Measurements from ENCODE around the gene MYO16.

MYO16 gene

DNA sequence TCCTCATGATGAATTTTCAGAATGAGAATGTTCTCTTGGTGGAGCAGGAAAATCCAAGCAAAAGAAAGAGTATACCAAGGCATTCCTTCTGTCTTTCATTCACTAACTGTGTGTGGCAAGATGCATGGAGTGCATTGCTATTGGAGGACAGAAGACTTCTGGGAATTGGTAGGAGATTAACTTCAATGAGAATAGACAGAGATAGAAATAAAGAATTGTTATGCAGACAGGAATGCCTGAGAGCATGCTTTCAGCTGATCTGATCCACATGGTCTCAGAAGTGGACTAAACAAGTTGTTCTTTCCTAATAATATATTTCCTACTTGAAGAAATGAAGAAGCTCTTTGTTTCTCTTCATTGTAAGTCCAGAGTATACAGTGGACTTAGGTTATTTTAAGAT is 303.6 kb downstream of the MYO16 start:
- DNase-seq (ENCODE audit: low read depth): no peak

- DNase-seq (ENCODE audit: low read depth): no peak
Observed at GRCh38 chr13:108938155-108938554, 308.7 kb downstream of the MYO16 start.

GRCh38 chr13:108940121-108940520 is 310.7 kb downstream of the MYO16 start:
- DNase-seq (ENCODE audit: low read depth): no peak

DNA sequence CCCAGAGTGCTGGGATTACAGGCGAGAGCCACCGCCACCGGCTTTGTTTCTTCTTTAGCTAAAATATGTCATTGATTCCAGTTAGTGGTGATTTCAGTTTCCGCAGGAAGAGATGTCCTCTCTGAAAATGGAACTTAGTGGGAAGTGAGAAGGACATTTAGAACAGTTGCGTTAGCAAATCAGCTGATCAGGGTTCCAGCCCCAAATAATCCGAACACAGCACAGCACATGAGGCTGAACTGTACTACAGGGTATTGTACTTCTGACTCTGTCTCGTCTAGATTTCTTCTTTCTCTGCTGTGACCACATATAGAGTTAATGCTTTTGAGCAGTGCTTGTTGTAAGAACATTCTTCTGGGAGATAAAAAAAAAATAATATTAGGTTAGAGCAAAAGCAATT is 314.4 kb downstream of the MYO16 start:
- DNase-seq (ENCODE audit: low read depth): no peak

- DNase-seq (ENCODE audit: low read depth): no peak
Observed at GRCh38 chr13:108944760-108945159, 315.3 kb downstream of the MYO16 start.

GRCh38 chr13:108947551-108948030 is 318.2 kb downstream of the MYO16 start:
- no peak for DNase-seq (ENCODE audit: low read depth)

DNA sequence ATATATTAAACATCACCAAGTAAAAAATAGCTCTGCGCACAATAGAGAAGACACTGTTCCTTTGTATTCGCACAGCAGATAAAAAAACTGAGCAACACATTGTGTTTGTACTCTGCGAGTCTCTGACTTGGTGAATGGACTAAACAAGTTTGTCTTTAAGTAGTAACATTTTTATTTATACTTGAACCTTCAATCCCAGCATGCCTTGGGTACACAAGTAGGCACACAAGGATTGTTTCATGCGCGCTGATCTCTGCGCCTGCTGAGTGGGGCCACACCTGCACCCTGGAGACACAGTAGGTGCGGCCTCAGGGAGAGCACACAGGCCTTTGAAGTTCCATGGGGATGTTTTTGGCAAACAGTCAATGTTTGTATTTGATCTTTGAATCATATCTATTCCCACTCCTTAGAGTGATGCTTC is 318.9 kb downstream of the MYO16 start:
- DNase-seq (ENCODE audit: low read depth): no peak

GRCh38 chr13:108950333-108951010 is 321.1 kb downstream of the MYO16 start:
- DNase-seq (ENCODE audit: low read depth): no peak

- no peak for DNase-seq (ENCODE audit: low read depth)
Observed at GRCh38 chr13:108955741-108956140, 326.3 kb downstream of the MYO16 start.

- no peak for DNase-seq (ENCODE audit: low read depth)
Observed at GRCh38 chr13:108957369-108958012, 328.1 kb downstream of the MYO16 start.

- no peak for DNase-seq (ENCODE audit: low read depth)
Observed at GRCh38 chr13:108958013-108958376, 328.6 kb downstream of the MYO16 start.

DNA sequence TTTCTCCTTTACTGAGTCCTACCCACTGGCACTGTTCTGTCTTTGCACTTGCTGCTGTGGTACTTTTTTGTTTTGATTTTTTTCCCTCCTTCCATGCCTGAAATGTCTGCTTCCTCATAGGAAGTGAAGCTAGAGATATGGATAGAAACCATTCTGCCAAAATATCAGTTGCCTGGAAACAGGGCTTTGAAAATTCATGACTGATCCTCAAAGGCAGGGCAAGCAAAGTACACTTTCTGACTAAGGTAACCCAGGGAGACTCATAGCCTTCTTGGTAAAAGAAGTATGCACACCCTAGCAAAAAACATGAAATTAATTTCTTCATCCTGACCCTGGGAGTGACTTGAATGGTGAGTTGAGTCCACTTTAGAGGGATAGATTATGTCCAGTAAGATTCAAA is 329.8 kb downstream of the MYO16 start:
- no peak for DNase-seq (ENCODE audit: low read depth)

GRCh38 chr13:108960006-108960405 is 330.6 kb downstream of the MYO16 start:
- DNase-seq (ENCODE audit: low read depth): no peak

DNA sequence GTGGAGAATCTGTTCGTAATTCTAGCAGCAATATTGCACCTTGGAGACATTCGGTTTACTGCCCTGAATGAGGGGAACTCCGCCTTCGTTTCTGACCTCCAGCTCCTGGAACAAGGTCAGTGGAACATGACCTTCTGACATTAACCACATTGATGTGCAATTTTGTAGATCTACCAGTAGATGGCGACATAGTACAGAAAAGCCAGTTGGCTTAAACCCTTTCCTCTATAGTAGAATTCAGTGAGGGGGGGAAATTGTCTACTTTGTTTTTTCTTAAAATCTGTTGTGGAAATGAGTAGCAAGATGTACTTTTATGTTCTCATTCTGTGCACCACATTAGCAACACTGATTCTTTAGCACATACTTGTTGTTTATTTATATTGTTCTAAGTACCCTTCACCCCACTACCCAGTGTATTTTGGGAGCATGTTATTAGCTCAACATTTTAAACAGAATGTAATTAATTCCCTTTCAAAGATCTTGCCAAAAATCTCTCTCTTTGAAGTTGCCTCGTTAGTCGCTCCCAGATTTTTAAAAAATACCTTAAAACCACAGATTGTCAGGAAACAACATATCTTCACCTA is 332.2 kb downstream of the MYO16 start:
- DNase-seq (ENCODE audit: low read depth): no peak

DNA sequence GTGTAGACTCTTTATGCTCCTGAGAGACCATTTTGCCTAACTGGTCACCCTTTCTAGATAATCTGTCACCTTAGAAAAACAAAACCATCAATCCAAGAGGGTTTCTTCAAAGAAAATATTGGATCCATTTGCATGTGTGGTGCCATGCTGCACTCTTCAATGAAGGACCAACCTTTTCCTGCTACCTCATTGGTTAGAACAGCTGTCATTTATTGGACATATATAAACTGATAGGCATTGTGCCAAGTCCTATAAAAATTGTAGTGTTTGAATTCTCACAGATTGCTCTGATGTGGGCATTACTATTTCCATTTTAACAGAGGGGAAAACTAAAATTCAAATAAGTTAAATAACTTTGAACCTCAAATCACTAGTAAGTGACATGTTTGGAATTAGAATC is 333.2 kb downstream of the MYO16 start:
- no peak for DNase-seq (ENCODE audit: low read depth)

DNA sequence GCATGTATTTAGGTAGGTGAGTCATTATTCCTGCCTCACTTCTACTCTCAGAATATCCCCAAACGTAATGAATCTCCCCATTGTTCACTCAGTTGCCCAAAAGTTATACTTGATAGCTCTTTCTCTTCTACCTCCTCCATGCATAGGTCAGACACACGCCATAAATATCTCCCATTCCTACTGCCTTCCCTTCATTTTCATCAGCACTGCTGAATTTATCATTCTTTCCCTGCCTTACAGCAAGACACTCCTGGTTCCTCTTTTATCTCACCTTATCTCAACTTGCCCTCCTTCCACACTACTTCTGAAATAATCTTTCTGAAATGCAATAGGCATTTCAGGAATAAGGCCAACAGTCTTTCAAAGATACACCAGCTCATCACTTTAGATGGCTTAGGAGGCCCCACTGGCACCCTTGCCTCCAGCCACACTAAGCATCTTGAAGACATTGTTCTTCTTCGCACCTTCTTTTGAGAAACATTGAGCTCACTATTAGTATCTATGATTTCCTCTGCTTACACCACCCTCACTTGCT is 333.9 kb downstream of the MYO16 start:
- no peak for DNase-seq (ENCODE audit: low read depth)

- no peak for DNase-seq (ENCODE audit: low read depth)
Observed at GRCh38 chr13:108963846-108964600, 334.6 kb downstream of the MYO16 start.

DNA sequence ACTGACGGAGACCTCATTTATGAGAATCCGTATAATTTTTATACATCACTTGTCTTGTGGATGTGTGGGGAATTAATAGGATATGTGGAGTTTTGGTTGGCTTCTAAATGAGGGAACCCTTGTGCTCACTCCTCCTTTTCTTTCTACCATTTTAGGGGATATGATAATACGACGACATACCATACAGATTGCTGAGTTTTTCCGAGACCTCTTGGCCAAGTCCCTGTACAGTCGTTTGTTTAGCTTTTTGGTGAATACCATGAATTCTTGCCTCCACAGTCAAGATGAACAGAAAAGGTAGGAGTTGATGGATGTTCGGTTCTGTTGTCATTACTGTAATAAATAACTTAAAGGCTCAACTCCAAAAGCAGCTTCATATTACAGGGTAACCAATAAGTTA is 335.2 kb downstream of the MYO16 start:
- no peak for DNase-seq (ENCODE audit: low read depth)

DNA sequence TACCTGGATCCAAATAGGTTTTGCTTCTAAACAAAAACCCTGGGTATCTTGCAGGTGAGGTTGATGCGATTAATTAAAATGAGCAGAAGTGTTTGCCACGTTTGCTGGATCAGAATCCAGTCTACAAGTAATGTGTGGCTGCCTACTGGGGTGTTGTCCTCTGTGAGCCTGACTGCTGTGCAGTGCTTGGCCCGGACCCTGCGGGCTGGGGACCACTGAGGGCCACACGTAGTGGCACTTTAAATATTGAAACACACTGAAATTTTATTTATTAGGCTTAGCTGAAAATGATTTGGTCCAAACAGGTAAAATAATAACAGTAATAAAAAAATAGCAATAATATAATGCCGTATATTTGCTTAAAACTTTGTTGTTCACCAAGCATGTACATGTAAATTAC is 338.0 kb downstream of the MYO16 start:
- DNase-seq (ENCODE audit: low read depth): no peak

DNA sequence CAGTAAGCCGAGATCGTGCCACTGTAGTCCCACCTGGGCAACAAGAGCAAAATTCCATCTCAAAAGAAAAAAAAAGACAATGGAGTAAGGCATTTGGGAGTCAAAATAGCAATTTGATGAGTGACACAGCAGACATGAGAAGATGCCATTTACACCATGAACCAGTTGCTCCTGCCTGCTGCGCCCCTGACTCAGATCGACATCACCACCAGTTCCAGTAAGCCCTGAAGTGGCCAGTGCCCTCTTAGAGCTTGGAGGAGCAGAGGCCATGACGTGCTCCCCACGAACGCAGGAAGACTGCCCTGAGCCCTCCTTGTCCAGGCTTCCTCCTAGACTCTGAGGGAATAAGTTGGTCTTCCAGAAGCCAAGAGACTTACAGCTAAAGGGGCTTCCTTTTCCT is 339.2 kb downstream of the MYO16 start:
- no peak for DNase-seq (ENCODE audit: low read depth)

- no peak for DNase-seq (ENCODE audit: low read depth)
Observed at GRCh38 chr13:108974686-108975085, 345.3 kb downstream of the MYO16 start.

DNA sequence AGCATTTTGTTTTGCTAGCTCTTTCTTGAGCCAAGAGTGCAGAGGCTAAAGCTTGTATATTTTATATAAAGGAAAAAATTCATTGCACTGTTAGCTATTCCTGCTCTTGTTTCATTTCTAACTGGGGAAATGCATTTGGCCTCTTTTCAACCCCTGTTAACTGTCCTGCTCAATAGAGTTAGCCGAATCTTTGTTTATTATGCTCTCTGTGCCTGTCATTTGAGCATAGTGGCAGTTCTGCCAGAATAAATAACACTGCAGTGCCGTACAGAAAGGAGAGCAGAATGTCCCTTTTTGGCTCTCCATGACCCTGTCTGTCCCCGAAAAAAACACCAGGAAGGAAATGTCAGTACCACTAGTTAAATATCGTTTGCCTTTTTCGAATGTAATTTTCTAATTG is 350.8 kb downstream of the MYO16 start:
- DNase-seq (ENCODE audit: low read depth): no peak
